Skin epidermis (tissue), 12 donors: ENCODE measurements around the gene PKN1.
"Not testable (repeated sequence)": the region's sequence is repeated elsewhere in the genome, so short reads cannot be mapped to it uniquely, and the experiment has no call there.

Source experiments
- H3K27ac ChIP-seq, 21 experiments: fragments of 200-600 bp; sonication (generic) in 11 of 21; one replicate each; pipeline ENCODE4 v1.5.0; 2020; ENCODE audit warnings: mild to moderate bottlenecking in 3 of 21, inconsistent platforms in 2 of 21, moderate library complexity in 2 of 21
- H3K4me3 ChIP-seq, 7 experiments: fragments of 200-600 bp; sonication (generic) in 2 of 7; one replicate each; pipeline ENCODE4 v1.5.0; 2020; ENCODE audit warnings: inconsistent platforms in 2 of 7, mild to moderate bottlenecking in 2 of 7, moderate library complexity in 1 of 7

Gene PKN1

GRCh38 chr19:14449321-14449720 lies 16.2 kb downstream of the PKN1 start:
- no peak overlapping the region for H3K4me3 ChIP-seq
- H3K27ac ChIP-seq, result no peak overlapping the region

- Histone ChIP-seq H3K4me3 (no peak overlapping the region), H3K27ac (no peak overlapping the region)
Observed at GRCh38 chr19:14450168-14450874, 17.2 kb downstream of the PKN1 start.

GRCh38 chr19:14450876-14451275 lies 17.8 kb downstream of the PKN1 start:
- Histone ChIP-seq H3K27ac (no peak overlapping the region), H3K4me3 (no peak overlapping the region)

GRCh38 chr19:14452303-14452702 lies 19.2 kb downstream of the PKN1 start:
- H3K4me3 ChIP-seq, result not testable (repeated sequence)

GRCh38 chr19:14459703-14460102 lies 26.6 kb downstream of the PKN1 start:
- Histone ChIP-seq H3K4me3 (no peak overlapping the region), H3K27ac (no peak overlapping the region)

More at GRCh38 chr19:14452303-14452702, 19.2 kb downstream of the PKN1 start:
- H3K27ac ChIP-seq, result not testable (repeated sequence)

GRCh38 chr19:14460935-14461334 lies 27.8 kb downstream of the PKN1 start:
- Histone ChIP-seq H3K27ac (no peak overlapping the region), H3K4me3 (no peak overlapping the region)

GRCh38 chr19:14462401-14462800 lies 29.3 kb downstream of the PKN1 start:
- H3K27ac ChIP-seq, H3K4me3 ChIP-seq: not testable (repeated sequence)

- H3K27ac ChIP-seq, result no peak overlapping the region
- H3K4me3 ChIP-seq, result no peak overlapping the region
Observed at GRCh38 chr19:14463747-14464146, 30.6 kb downstream of the PKN1 start.

GRCh38 chr19:14467391-14467790 lies 34.3 kb downstream of the PKN1 start:
- Histone ChIP-seq H3K27ac (no peak overlapping the region), H3K4me3 (no peak overlapping the region)

GRCh38 chr19:14467816-14468215 lies 34.7 kb downstream of the PKN1 start:
- no peak overlapping the region for H3K4me3 ChIP-seq
- no peak overlapping the region for H3K27ac ChIP-seq

GRCh38 chr19:14470031-14470876 lies 37.1 kb downstream of the PKN1 start:
- Histone ChIP-seq H3K27ac (no peak overlapping the region), H3K4me3 (no peak overlapping the region)

- Histone ChIP-seq H3K27ac (no peak overlapping the region), H3K4me3 (peak overlapping the region in 2 of 7 experiments; percentile 3 to 24)
Observed at GRCh38 chr19:14471436-14472187, 38.5 kb downstream of the PKN1 start.

GRCh38 chr19:14472202-14472938 lies 39.3 kb downstream of the PKN1 start:
- Histone ChIP-seq H3K4me3 (peak overlapping the region in 3 of 7 experiments; percentile 3 to 24 (median 12)), H3K27ac (no peak overlapping the region)

GRCh38 chr19:14473073-14473977 lies 40.2 kb downstream of the PKN1 start:
- no peak overlapping the region for H3K27ac ChIP-seq
- no peak overlapping the region for H3K4me3 ChIP-seq

GRCh38 chr19:14473978-14474578 lies 41.0 kb downstream of the PKN1 start:
- H3K27ac ChIP-seq, result no peak overlapping the region
- H3K4me3 ChIP-seq, result no peak overlapping the region

GRCh38 chr19:14474827-14475226 lies 41.7 kb downstream of the PKN1 start:
- H3K27ac ChIP-seq, result no peak overlapping the region
- H3K4me3 ChIP-seq, result no peak overlapping the region

GRCh38 chr19:14475251-14476073 lies 42.4 kb downstream of the PKN1 start, which contains the start of gene PTGER1:
Gene PTGER1 (minus strand): TSS chr19:14475354. CDS start chr19:14474320, 1,034 bp downstream.
- peak within 1 kb of the TSS in 2 of 21 experiments; percentile 9 to 23 for H3K27ac ChIP-seq
- no peak within 1 kb of the TSS for H3K4me3 ChIP-seq
